Immature natural killer cell (primary cell): ENCODE results near the gene IGLL5. TPM values are rescaled to one million over a fixed set of nuclear protein-coding genes. Genes with fewer than 3 reads are reported as not detected.

ENCODE experiments used
- polyA plus RNA-seq, 3 donors: library from polyadenylated mRNA; unstranded; fragments of 300-500 nt; fragmentation: Illumina TruSeq; gene quantifications; one replicate each; pipeline ENCODE4 v1.2.3, GENCODE V29; 2021

The IGLL5 gene
- polyA plus RNA-seq, 3 donors from 2014 or later, result 0.26 to 0.59 TPM; not detected in 1

Other genes with a start within 250 kb of the IGLL5 start
- gene GGTLC2, start 243.2 kb upstream of the IGLL5 start, polyA plus RNA-seq, result not detected
- under 1 TPM in 2 of 3 donors, not detected in 1; 0.50 to 0.96 TPM for gene GNAZ, start 182.7 kb downstream of the IGLL5 start, polyA plus RNA-seq